NCI-H187 (cell line): ENCODE measurements around the gene SLC6A12.

Source experiments
- DNase-seq, 2 experiments: peaks; one replicate each; lab custom pipeline; 2025; lab: John Stamatoyannopoulos, UW

SLC6A12 gene

GRCh38 chr12:163406-163986 is 50.5 kb downstream of the SLC6A12 start:
- no peak for DNase-seq

- peak in 1 of 2 experiments; percentile 37 for DNase-seq
Observed at GRCh38 chr12:162467-163307, 51.3 kb downstream of the SLC6A12 start.

GRCh38 chr12:161823-162222 is 52.1 kb downstream of the SLC6A12 start:
- no peak for DNase-seq

GRCh38 chr12:160858-161257 is 53.1 kb downstream of the SLC6A12 start:
- DNase-seq, result no peak

- DNase-seq, result no peak
Observed at GRCh38 chr12:159156-159782, 54.7 kb downstream of the SLC6A12 start.

GRCh38 chr12:157644-158043 is 56.3 kb downstream of the SLC6A12 start:
- DNase-seq, result no peak

- DNase-seq, result no peak
Observed at GRCh38 chr12:156945-157344, 57.0 kb downstream of the SLC6A12 start.

GRCh38 chr12:155646-156045 is 58.3 kb downstream of the SLC6A12 start:
- DNase-seq, result no peak

GRCh38 chr12:155006-155405 is 59.0 kb downstream of the SLC6A12 start:
- DNase-seq, result no peak

GRCh38 chr12:154058-154457 is 59.9 kb downstream of the SLC6A12 start:
- DNase-seq, result no peak

- DNase-seq, result peak; percentile 44 to 74
Observed at GRCh38 chr12:153080-153746, 60.7 kb downstream of the SLC6A12 start.

- no peak for DNase-seq
Observed at GRCh38 chr12:152440-152839, 61.5 kb downstream of the SLC6A12 start.

GRCh38 chr12:151579-151978 is 62.4 kb downstream of the SLC6A12 start:
- DNase-seq, result no peak

- DNase-seq, result no peak
Observed at GRCh38 chr12:148676-149416, 65.1 kb downstream of the SLC6A12 start.

- DNase-seq, result no peak
Observed at GRCh38 chr12:147242-147641, 66.7 kb downstream of the SLC6A12 start.

- no peak for DNase-seq
Observed at GRCh38 chr12:145369-145960, 68.5 kb downstream of the SLC6A12 start.

- DNase-seq, result peak in 1 of 2 experiments; percentile 81
Observed at GRCh38 chr12:144650-145284, 69.2 kb downstream of the SLC6A12 start.

GRCh38 chr12:143964-144649 is 69.8 kb downstream of the SLC6A12 start:
- peak; percentile 88 to 91 for DNase-seq

GRCh38 chr12:140162-140561 is 73.8 kb downstream of the SLC6A12 start:
- DNase-seq, result no peak
